ENCODE results near the gene BTBD2.

Gene BTBD2

DNA sequence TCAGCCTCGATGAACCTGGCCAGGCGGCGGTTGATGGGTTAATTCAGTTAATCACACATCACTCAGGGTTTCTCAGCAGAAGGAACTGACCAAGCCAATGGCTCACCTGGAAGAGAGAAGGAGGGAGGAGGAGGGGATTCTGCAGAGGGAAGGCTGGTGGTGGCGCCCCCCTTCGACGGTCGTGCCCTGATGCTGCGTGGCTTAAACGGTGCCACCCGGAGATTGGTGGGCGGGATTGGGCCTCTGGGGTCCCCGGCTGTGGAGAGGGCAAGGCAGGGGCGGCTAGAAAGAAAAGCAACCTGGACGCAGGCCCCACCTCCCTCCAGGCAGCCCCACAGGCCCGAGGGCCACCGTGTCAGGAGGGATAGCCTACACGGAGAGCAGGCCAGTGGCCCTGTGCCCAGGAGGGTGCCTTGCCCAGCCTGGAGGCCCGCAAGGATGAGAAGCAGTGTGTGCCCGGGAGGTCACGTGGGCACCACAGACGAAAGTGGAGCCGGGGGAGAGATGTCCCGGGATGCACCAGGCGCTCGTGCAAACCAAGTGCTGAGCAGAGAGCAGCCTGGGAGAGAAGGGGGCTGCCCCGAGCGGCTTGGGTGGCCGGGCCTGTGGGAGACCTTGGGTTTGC is 58.5 kb downstream of the BTBD2 start:
- no peak for DNase-seq

- DNase-seq: no peak
Observed at GRCh38 chr19:1956122-1956494, 59.4 kb downstream of the BTBD2 start.

GRCh38 chr19:1955171-1956121 is 60.1 kb downstream of the BTBD2 start:
- DNase-seq: no peak

DNA sequence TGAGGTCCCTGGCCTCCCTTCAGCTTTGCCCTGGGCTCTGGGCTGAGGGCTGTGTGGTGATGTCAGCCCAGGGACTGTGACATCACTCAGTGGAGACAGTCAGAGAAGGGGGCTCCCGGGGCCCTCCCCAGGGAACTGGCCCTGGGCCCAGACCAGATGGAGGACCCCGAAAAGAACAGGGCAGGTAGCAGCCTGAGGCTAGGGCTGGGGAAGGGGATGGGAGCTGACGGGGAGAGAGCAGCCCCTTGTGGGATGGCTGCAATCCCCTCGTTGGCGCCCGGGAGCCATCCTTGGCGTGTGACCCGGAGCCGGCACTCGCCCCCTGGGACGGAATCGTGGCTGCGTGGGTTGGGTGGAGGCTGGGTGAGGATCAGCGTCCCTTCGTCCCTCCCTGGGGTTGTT is 61.0 kb downstream of the BTBD2 start:
- no peak for DNase-seq

GRCh38 chr19:1953441-1954094 is 61.9 kb downstream of the BTBD2 start:
- DNase-seq: no peak

- DNase-seq: no peak
Observed at GRCh38 chr19:1953037-1953436, 62.5 kb downstream of the BTBD2 start.

DNA sequence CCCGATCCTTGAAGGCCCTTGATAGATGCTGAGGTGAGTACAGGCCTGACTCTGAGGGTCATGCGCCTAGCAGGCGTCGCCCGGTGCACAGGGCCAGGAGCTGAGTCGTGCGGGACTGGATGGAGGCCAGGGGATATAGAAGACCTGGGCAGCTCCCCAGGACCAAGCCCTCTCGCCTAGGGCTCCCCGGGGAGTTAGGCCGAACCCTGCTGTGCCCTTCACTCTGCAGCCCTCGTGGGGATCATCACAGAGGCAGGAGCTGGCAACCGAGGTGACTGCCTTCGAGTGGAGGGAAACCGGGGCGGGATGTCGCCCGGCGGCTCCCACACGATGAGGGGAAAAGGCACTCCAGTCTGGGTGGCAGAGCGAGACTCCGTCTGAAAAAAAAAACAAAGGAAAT is 62.9 kb downstream of the BTBD2 start:
- DNase-seq: no peak

DNA sequence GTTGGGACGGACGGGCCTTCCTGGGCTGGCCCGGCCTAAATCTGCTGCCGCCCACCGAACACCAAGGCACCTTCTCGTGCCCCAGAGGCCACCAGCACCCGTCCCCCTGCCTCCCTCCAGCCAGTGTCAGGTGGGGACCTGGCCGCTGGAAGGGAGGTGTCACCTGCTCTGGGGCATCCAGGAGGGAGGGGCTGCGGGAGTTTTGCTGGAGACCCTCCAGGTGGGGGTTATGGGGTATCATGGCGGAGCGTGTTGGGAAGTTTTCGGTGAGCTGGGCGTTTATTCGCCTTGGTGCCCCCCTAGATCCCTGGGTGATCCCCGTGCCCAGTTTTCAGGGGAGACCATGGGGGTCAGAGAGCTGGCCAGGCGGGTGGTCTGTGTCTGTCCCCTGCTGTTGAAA is 64.9 kb downstream of the BTBD2 start:
- DNase-seq: no peak

- no peak for DNase-seq
Observed at GRCh38 chr19:1949304-1950101, 66.0 kb downstream of the BTBD2 start.

DNA sequence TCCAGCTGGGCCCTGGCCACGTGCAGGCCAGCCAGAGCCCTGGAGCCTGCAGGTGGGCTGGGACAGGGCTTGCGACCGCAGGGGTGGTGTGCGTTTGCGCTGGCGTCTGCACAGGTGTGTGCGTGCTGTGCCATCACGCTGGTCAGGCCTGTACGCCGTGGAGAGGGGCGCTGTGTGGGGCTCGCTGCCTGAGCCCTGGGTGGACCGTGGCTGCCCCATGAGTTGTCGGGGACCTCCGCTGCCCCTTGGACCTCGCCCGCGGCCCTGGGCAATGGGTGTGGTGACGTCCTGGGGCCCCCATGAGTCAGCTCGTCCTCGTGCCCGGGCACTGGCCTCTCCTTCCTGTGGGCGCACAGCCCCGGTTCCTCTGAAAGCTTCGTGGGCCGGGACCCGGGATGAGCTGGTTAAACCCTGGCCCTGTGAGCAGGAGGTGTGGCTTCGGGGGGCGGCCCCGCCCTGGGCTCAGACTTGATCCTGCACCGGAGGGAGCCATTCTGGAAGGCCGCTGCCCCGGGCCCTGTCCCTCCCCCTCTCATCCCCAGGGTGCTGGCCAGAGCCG is 67.8 kb downstream of the BTBD2 start:
- DNase-seq: no peak

DNA sequence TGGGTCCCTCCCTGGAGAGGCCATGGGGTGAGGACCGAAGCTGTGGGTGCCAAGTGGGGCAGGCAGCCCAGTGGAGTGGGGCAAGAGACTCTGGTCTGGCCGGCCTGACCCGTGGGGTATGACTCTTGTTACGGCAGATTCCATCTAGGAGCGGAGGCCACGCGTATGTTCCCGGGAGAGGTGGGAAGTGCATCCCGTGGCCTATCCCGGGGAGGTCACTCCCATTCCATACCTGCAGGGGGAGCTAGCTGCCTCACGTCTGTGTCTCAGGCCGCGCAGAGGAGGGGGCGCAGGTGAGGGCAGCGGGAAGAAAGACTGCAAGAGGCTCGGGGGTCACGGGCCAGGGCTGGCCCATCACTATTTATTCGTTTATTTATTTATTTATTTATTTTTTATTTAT is 69.6 kb downstream of the BTBD2 start:
- peak in 1 of 2 experiments; percentile 75 for DNase-seq

DNA sequence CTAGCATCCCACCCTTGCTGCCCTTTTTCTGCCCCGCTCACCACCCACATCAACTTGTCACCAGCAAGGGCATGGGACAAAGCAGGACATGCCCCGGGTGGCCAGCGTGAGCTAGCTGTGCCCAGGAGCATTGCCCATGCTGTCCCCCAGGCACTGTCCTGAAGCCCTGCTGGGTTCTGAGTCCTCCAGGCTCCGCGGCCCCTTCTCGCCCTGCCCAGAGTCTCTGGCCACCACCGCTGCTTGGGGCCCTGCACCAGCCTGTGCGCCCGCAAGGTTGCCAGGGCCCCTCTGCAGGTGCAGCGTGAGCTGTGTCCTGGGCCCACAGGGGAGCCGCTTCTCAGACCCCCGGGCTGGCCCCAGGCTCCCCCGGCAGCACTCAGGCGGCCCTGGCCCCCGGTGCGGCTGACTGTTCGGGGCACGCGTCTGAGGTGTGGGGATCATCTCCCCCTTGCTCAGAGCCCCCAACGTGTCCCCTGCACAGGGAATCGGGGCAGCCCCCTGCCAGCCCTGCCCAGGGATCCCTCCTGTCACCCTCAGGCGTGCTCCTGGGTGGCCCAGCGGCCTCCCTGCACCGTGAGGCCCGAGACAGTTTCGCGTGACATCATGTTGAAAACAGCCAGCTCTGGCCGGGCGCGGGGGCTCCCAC is 70.5 kb downstream of the BTBD2 start:
- DNase-seq: no peak

- DNase-seq: no peak
Observed at GRCh38 chr19:1944088-1944915, 71.2 kb downstream of the BTBD2 start.

- DNase-seq: no peak
Observed at GRCh38 chr19:1943661-1944087, 71.8 kb downstream of the BTBD2 start.

DNA sequence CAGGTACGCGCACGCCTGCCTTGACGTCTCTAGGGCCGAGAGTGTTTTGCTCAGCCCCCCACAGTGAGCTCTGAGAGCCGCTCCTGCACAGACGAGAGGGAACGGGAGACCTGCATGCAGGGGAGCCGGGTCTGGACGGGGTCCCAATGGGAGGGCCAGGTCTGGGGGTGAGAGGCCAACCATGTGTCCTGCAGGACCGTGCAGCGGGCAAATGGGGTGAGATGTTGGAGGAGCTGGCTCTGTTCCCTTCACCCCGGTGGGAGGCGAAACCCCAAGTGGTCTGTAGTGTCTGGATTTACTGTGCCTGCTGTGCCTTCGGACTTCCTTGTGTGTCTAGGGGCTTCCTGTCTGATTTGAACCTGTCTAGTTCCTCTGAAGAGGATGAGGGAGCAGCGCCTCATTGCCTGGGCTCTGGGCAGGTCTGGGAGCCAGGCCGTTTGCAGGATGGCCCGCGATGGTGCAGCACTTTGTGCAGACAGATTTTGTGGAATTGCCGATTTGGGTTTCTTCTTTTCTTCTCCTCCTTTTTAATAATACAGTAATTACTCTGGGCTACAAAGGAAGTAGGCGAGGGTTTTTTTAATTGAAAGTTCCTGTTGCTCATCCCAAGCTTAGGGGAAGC is 72.5 kb downstream of the BTBD2 start:
- no peak for DNase-seq

- DNase-seq: peak in 1 of 2 experiments; percentile 69
Observed at GRCh38 chr19:1942078-1942933, 73.2 kb downstream of the BTBD2 start.

GRCh38 chr19:1941146-1942077 is 74.1 kb downstream of the BTBD2 start, which contains the start of gene CSNK1G2:
CSNK1G2 (plus strand) TSS chr19:1941172; CDS start chr19:1969773, 28,601 bp downstream.
- DNase-seq: no peak

- no peak for DNase-seq
Observed at GRCh38 chr19:1938071-1938470, 77.4 kb downstream of the BTBD2 start.

All from NCI-H526 (cell line).